OCI-LY1 (cell line): Measurements from ENCODE around the gene CAPN14.

Source experiments
- H2AFZ ChIP-seq: fragments of 200-600 bp; sonication (generic), shearing (Covaris generic); 2 replicates; pipeline ENCODE4 v1.6.0; 2014; ENCODE audit warnings: antibody characterized with exemption, mild to moderate bottlenecking, low read length
- H3F3A ChIP-seq: fragments of 200-600 bp; sonication (generic), shearing (Covaris generic); 2 replicates; pipeline ENCODE4 v1.6.0; 2014; ENCODE audit warnings: mild to moderate bottlenecking, antibody characterized with exemption, low read length, moderate library complexity; ENCODE audit not compliant: insufficient read depth
- H3K27ac ChIP-seq: fragments of 200-600 bp; sonication (generic); 2 replicates; pipeline ENCODE4 v1.5.1; 2014; ENCODE audit warnings: low read length, mixed run types, mild to moderate bottlenecking, low read depth; ENCODE audit not compliant: poor library complexity, severe bottlenecking
- H3K27me3 ChIP-seq: fragments of 200-600 bp; sonication (generic); 2 replicates; pipeline ENCODE4 v1.6.0; 2014; ENCODE audit warnings: antibody characterized with exemption, mild to moderate bottlenecking, low read length, moderate library complexity; ENCODE audit not compliant: insufficient read depth
- H3K36me3 ChIP-seq: fragments of 200-600 bp; sonication (generic); 2 replicates; pipeline ENCODE4 v1.6.1; 2014; ENCODE audit warnings: mild to moderate bottlenecking, antibody characterized with exemption, low read length, moderate library complexity, mixed read lengths; ENCODE audit not compliant: insufficient read depth
- H3K4me1 ChIP-seq: fragments of 200-600 bp; sonication (generic); 2 replicates; pipeline ENCODE4 v1.5.1; 2014; ENCODE audit warnings: mild to moderate bottlenecking, low read length, moderate library complexity; ENCODE audit not compliant: insufficient read depth, severe bottlenecking
- H3K4me2 ChIP-seq: fragments of 200-600 bp; sonication (generic), shearing (Covaris generic); 2 replicates; pipeline ENCODE4 v1.6.1; 2014; ENCODE audit warnings: low read length
- H3K4me3 ChIP-seq: fragments of 200-600 bp; sonication (generic); 2 replicates; pipeline ENCODE4 v1.5.1; 2014; ENCODE audit warnings: low read length, low read depth, mild to moderate bottlenecking, mixed read lengths; ENCODE audit not compliant: poor library complexity, severe bottlenecking
- H3K79me2 ChIP-seq: fragments of 200-600 bp; shearing (Covaris generic); 2 replicates; pipeline ENCODE4 v1.6.1; 2016; ENCODE audit warnings: mixed run types, low read length, mixed read lengths; ENCODE audit not compliant: insufficient read depth
- H3K9ac ChIP-seq: fragments of 200-600 bp; sonication (generic), shearing (Covaris generic); 2 replicates; pipeline ENCODE4 v1.6.1; 2014; ENCODE audit warnings: mild to moderate bottlenecking, low read length, mixed read lengths
- H3K9me2 ChIP-seq: fragments of 200-600 bp; sonication (generic), shearing (Covaris generic); 2 replicates; pipeline ENCODE4 v1.6.1; 2014; ENCODE audit warnings: low read depth, mild to moderate bottlenecking, low read length, mixed read lengths
- H3K9me3 ChIP-seq: fragments of 200-600 bp; shearing (Covaris generic); 2 replicates; pipeline ENCODE4 v1.6.1; 2014; ENCODE audit warnings: low read length, mixed read lengths
- H4K20me1 ChIP-seq: fragments of 200-600 bp; sonication (generic), shearing (Covaris generic); 2 replicates; pipeline ENCODE4 v1.6.0; 2016; ENCODE audit warnings: mild to moderate bottlenecking, low read length; ENCODE audit not compliant: insufficient read depth
- EZH2 ChIP-seq: fragments of 200-600 bp; sonication (generic), shearing (Covaris generic); IDR thresholded peaks from 2 replicates; pipeline ENCODE4 v1.8.0; 2017; ENCODE audit warnings: borderline replicate concordance, mixed run types, mild to moderate bottlenecking, antibody characterized with exemption, low read length, moderate library complexity, mixed read lengths
- TF ChIP-seq, protein P1 (sequence below): fragments of 200-600 bp; sonication (generic), shearing (Covaris generic); IDR thresholded peaks from 2 replicates; pipeline ENCODE4 v1.5.1; 2017; ENCODE audit warnings: mild to moderate bottlenecking, antibody characterized with exemption, low read length, moderate library complexity, mixed read lengths

Gene CAPN14

DNA sequence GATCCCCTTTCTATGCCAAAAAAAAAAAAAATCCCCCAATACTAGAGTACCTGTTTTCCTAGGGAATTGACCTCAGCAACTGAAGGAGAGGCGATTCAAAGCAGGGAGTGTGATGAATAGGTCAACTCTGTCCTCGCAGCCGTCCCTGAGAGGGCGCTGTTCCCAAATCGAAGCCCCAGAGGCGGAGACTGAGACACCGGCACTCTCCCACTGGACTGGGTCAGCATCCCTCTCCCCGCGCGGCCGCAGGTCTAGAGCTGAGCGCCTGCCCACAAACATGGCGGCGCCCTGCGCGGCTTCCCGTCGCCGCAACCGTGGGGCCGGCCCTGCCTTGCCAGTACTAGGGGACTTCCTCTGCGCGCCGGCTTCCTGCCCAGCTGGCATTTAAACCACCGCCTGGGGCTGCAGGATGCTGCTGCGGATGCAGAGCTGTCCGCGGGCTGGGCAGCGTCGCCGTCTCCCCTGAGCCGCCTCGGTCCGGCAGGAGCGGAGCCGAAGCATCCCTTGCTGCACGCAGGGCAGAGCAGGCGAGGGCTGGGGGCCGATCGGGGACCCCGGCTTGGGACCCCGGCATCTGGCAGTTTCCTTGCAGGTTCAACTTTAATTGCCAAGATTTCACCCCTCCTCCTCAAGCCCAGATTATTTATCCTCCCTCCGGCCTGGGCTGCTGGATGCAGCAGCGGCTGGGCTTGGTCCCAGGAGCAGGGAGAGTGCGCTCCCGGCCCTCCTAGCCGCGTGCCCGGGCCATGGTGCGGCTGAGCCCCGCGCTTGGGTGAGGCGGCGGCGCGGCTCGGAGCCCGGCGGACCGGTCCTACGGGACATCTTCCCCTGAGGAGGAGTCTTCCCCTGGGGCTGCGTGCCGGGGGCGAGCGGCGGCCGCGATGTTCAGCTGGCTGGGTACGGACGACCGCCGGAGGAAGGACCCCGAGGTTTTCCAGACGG, 16.7 kb upstream of the CAPN14 start, which contains the start of gene EHD3:
Gene EHD3 (plus strand): TSS at position 412 of the 942 bp plus-strand sequence. CDS start 470 bp downstream, at position 882.
- Histone ChIP-seq H3K27ac (no peak within 1 kb of the TSS), H3K9me3 (no peaks in the 10 kb centered on the region)
- TF ChIP-seq, protein P1, sequence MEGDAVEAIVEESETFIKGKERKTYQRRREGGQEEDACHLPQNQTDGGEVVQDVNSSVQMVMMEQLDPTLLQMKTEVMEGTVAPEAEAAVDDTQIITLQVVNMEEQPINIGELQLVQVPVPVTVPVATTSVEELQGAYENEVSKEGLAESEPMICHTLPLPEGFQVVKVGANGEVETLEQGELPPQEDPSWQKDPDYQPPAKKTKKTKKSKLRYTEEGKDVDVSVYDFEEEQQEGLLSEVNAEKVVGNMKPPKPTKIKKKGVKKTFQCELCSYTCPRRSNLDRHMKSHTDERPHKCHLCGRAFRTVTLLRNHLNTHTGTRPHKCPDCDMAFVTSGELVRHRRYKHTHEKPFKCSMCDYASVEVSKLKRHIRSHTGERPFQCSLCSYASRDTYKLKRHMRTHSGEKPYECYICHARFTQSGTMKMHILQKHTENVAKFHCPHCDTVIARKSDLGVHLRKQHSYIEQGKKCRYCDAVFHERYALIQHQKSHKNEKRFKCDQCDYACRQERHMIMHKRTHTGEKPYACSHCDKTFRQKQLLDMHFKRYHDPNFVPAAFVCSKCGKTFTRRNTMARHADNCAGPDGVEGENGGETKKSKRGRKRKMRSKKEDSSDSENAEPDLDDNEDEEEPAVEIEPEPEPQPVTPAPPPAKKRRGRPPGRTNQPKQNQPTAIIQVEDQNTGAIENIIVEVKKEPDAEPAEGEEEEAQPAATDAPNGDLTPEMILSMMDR: peak; percentile 10; the same call in 1 of the 2 replicates
- TF ChIP-seq EZH2: no peak

DNA sequence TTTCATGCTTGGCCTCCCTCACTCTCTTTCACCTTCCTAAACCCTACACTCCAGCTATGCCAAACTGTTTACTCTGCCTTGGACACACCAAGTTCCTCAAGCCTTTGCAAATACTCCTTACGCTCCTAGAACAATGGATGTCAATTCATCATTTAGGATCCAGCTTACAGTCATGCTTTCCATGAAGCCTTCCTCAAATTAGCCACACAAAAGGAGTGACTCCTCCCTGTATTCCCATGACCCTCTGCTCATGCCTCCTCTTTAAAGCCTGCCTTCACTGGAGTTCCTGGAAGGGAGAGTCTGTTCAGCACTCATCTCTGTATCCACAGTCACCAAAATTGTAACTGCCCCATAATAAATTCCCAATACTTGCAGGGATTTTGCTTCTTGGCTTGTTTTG, 15.9 kb upstream of the CAPN14 start:
- H3K27ac ChIP-seq: no peak overlapping the region
- H3K4me2 ChIP-seq: peak overlapping the region; percentile 85
- H2AFZ ChIP-seq: no peak overlapping the region
- no peaks in the 10 kb centered on the region for H3K9me3 ChIP-seq
- H3K4me3 ChIP-seq: peak overlapping the region; percentile 56
- TF ChIP-seq, protein P1: no peak
- TF ChIP-seq EZH2: no peak
- H4K20me1 ChIP-seq: no peaks in the 10 kb centered on the region
- H3F3A ChIP-seq: no peaks in the 10 kb centered on the region
- no peaks in the 10 kb centered on the region for H3K27me3 ChIP-seq
- peaks cover 13% of the 10 kb centered on the region for H3K4me1 ChIP-seq
- H3K79me2 ChIP-seq: no peaks in the 10 kb centered on the region
- no peak overlapping the region for H3K9ac ChIP-seq
- H3K36me3 ChIP-seq: no peaks in the 10 kb centered on the region
- no peaks in the 10 kb centered on the region for H3K9me2 ChIP-seq

More for the DNA sequence above, 16.7 kb upstream of the CAPN14 start, which contains the start of gene EHD3:
- H4K20me1 ChIP-seq: no peaks in the 10 kb centered on the region
- peak within 1 kb of the TSS; percentile 56 for H3K4me3 ChIP-seq
- no peaks in the 10 kb centered on the region for H3F3A ChIP-seq
- H3K4me1 ChIP-seq: peaks cover 13% of the 10 kb centered on the region
- peak within 1 kb of the TSS; percentile 85 for H3K4me2 ChIP-seq
- no peaks in the 10 kb centered on the region for H3K27me3 ChIP-seq
- H2AFZ ChIP-seq: no peak within 1 kb of the TSS
- no peaks in the 10 kb centered on the region for H3K9me2 ChIP-seq
- no peaks in the 10 kb centered on the region for H3K79me2 ChIP-seq
- H3K9ac ChIP-seq: peak within 1 kb of the TSS; percentile 14; the same call in 1 of the 2 replicates
- H3K36me3 ChIP-seq: no peaks in the 10 kb centered on the region

DNA sequence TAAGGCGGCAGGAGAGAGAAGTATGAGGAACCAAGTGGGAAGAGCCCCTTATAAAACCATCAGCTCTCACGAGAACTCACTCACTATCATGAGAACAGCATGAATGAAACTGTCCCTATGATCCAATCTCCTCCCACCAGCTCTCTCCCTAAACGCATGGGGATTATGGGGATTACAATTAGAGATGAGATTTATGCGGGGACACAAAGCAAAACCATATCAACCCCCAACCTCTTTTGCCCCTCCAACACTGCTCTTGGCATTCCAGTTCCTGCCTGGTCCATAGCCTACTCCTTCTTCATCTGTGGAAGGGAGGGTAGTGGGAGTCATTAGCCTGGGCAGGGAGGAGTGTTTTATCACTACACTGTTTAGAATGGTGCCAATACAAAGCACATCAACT, 15.3 kb upstream of the CAPN14 start:
- Histone ChIP-seq H3K4me1 (peaks cover 13% of the 10 kb centered on the region), H3K9me3 (no peaks in the 10 kb centered on the region), H2AFZ (no peak overlapping the region), H3K36me3 (no peaks in the 10 kb centered on the region), H3K27me3 (no peaks in the 10 kb centered on the region), H3F3A (no peaks in the 10 kb centered on the region), H3K79me2 (no peaks in the 10 kb centered on the region), H3K4me2 (no peak overlapping the region), H3K9ac (no peak overlapping the region), H4K20me1 (no peaks in the 10 kb centered on the region), H3K27ac (no peak overlapping the region), H3K4me3 (no peak overlapping the region), H3K9me2 (no peaks in the 10 kb centered on the region)
- TF ChIP-seq, protein P1: no peak
- TF ChIP-seq EZH2: no peak
